Measurements from ENCODE around the gene PLXND1. TPM values are rescaled to one million over a fixed set of nuclear protein-coding genes. Genes with fewer than 3 reads are reported as not detected.
A peak's percentile ranks its signal among the peaks of the same experiment; 100 is the strongest.
"Not testable (repeated sequence)": the region's sequence is repeated elsewhere in the genome, so short reads cannot be mapped to it uniquely, and the experiment has no call there.

PLXND1 gene
- polyA plus RNA-seq, 10 donors: 104 to 166 (median 120) TPM

- peak in 1 of 3 donors; percentile 54 for DNase-seq
Observed at GRCh38 chr3:129554356-129555152, 51.9 kb downstream of the PLXND1 start.

GRCh38 chr3:129553719-129554118 lies 52.8 kb downstream of the PLXND1 start:
- DNase-seq: no peak

DNA sequence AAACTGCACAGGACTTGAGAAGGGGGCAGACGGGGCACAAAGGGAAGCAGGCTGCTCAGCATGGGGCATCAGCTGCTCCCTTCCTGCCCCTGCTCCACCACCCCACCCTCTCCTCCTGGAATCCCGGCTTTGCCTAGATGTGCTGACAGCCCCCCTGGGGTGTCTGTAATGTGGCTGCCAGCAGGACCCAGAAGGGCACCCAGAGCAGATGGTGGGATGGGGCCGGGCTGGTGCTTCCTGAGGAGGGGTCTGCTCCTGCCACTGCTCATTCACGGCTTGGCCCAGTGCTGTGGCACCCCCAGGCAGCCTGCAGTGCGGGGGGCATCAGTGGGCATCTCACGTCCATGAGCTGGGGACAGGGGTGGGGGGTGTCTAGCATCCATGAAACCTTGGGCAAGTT lies 53.3 kb downstream of the PLXND1 start:
- no peak for DNase-seq

DNA sequence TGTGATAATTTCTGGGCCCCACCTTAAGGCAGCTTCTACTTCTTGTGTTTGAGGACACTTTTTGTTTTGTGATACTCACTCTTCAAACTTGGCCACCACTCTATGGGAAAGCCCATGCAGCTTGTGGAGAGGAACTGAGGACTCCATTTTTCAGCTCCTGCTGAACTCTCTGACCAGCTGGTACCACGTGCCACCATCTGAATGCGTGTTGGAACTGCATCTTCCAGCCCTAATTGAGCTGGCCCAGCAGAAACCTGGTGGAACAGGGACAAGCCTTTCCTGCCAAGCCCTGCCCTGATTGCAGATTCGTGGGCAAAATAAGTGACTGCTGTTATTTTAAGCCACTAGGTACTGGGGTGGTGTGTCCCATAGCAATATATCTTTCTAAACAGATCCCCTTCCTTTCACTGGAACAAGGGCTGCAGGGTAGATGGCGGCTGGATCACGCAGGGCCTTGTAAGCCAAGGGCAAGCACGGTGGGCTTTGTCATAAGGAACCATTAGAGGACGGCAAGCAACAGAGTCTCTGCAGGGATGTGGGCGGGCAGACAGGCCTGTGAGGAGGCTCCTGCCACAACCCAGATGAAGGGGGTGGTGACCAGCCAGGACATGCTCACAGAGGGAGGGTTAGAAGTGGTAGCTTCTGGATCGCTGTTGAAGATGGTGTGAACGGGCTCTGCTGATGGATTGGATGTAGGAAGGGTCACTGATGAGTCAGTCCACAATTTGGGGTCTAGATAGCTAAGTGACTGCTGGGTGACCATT lies 54.0 kb downstream of the PLXND1 start:
- DNase-seq: no peak

DNA sequence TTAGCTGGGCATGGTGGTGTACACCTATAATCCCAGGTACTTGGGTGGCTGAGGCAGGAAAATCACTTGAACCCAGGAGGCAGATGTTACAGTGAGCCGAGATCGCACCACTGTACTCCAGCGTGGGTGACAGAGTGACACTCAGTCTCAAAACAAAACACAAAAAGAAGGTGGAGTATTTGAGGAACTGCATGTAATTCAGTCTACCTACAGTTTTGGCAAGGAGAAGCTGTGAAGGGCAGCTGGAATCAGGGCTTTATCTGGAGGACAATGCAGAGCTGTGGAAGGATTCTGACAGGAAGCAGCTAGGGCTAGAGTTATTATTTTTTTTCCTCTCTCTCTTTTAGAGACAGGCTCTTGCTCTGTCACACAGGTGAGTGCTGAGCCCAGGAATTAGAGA lies 56.7 kb downstream of the PLXND1 start:
- no peak for DNase-seq

GRCh38 chr3:129549006-129549800 lies 57.3 kb downstream of the PLXND1 start:
- no peak for DNase-seq

- DNase-seq: no peak
Observed at GRCh38 chr3:129548104-129548965, 58.1 kb downstream of the PLXND1 start.

DNA sequence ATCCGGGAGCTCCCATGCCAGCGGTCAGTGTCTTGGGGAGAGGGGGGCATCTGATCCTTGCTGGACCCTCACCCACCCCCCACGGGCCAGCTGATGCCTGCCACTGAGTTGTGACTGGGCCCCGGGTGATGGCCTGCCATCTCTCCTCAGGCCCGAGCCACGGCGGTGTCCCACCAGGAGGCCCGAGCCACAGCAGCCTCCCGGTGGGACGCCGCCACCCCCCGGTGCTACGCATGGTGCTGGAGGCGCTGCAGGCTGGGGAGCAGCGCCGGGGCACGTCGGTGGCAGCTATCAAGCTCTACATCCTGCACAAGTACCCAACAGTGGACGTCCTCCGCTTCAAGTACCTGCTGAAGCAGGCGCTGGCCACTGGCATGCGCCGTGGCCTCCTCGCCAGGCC lies 59.2 kb downstream of the PLXND1 start:
- no peak for DNase-seq

DNA sequence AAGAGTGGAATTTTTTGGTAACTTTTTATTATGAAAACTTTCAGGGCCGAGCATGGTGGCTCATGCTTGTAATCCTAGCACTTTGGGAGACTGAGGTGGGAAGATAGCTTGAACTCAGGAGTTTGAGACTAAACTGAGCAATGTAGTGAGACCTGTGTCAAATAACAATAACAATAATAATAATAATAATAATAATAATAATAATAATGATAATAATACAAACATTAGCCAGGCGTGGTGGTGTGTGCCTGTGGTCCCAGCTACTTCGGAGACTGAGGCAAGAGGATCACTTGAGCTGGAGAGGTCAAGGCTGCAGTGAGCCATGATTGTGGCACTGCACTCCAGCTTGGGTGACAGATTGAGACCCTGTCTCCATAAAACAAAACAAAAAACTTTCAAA lies 60.5 kb downstream of the PLXND1 start:
- DNase-seq: not testable (repeated sequence)

GRCh38 chr3:129543999-129544398 lies 62.5 kb downstream of the PLXND1 start:
- no peak for DNase-seq

- no peak for DNase-seq
Observed at GRCh38 chr3:129543156-129543790, 63.2 kb downstream of the PLXND1 start, which contains the start of gene H1-8. TSS of gene H1-8 (plus strand) at chr3:129543175. CDS start at chr3:129543219, 44 bp downstream.

DNA sequence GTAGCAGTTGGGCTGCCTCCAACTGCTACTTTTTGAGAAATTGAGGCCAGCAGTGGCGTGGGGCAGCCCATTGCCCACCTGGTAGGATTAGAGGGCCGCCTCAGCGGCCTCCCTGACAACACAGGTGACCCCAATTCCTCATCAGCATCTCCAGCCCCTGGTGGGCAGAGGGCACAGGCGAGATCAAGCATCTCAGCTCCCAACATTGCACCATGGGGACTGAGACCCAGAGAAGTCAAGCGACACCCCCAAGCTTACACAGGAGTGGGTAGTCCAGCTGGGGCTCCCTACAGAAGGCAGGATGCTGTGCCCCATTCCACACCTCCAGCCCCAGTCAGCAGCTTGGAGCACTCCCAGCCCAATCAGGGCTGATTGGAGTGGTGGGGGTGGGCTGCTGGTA lies 63.7 kb downstream of the PLXND1 start:
- no peak for DNase-seq

GRCh38 chr3:129540776-129541516 lies 65.5 kb downstream of the PLXND1 start:
- no peak for DNase-seq

GRCh38 chr3:129539206-129539605 lies 67.3 kb downstream of the PLXND1 start:
- DNase-seq: no peak

DNA sequence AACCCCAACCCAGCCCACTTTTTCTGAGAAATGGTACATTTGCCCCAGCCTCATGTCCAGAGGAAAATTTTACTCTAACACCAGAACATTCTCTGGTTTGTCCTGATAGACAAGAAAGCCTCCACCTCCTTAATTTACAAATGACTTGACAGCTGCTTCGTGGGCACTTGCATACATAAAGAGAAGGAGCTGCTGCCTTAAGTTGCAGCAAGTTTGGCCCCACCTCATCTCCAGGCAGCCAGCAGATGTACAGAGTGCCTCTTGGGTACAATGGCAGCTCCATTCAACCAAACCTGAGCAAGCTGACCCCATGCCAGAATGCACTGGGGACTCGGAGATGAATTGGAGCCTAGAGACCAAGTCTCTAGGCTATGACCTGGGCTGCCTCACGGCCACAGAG lies 69.7 kb downstream of the PLXND1 start:
- no peak for DNase-seq

DNA sequence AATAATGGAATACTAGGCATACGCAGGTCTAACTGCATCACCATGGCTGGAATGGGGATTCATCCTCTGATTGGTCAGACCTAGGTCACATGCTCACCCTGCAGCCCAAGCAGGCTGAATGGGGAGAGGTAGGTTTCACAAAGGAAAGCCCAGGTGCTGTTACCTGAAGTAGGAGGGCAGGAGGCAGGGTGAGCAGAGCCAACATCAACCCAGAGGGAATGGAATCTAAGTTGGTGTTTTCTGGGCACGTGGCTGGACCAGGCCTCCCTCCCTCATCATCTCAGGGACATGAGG lies 70.2 kb downstream of the PLXND1 start:
- no peak for DNase-seq

DNA sequence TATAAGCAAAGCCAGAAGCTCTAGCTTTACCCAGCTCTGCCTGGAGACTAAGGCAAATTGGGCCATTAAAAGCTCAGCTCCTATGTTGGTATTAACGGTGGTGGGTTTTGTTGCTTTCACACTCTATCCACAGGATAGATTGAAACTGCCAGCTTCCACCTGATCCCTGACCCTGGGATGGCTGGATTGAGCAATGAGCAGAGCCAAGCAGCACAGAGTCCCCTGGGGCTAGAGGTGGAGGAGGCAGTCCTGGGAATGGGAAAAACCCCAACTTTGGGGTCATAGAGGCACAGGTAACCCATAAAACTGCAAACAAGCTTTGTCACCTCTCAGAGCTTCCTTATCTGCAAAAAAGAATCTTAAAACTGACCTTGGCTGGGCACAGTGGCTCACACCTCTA lies 71.4 kb downstream of the PLXND1 start:
- DNase-seq: no peak

DNA sequence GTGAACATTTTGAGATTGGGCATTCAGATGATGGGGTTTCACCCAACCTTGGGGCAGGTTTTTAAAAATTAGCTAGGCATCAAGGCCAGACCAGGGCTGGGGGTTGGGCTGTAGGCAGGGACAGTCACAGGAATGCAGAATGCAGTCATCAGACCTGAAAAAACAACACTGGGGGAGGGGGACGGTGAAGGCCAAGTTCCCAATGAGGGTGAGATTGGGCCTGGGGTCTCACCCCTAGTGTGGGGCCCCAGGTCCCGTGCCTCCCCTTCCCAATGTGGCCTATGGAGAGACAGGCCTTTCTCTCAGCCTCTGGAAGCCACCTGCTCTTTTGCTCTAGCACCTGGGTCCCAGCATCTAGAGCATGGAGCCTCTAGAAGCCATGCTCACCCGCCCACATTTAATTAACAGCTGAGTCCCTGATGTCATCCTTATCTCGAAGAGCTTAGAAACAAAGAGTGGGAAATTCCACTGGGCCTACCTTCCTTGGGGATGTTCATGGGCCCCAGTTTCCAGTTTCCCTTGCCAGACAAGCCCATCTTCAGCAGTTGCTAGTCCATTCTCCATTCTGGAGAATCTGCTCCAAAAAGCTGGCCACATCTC lies 71.9 kb downstream of the PLXND1 start:
- DNase-seq: no peak

- no peak for DNase-seq
Observed at GRCh38 chr3:129533406-129533805, 73.1 kb downstream of the PLXND1 start.

GRCh38 chr3:129532261-129532660 lies 74.2 kb downstream of the PLXND1 start:
- DNase-seq: no peak

Measured in muscle of back (tissue), 11 donors.